H9 (cell line): ENCODE results near the gene ZBTB25. TPM values are rescaled to one million over a fixed set of nuclear protein-coding genes. Genes with fewer than 3 reads are reported as not detected.

Experiments used
- DNase-seq: peaks from one replicate; pipeline ENCODE4 v3.0.0-alpha.2; 2017
- H2AFZ ChIP-seq: one replicate; pipeline ENCODE4 v1.6.1; 2013; ENCODE audit warnings: mild to moderate bottlenecking, low read length, control low read depth, moderate library complexity
- H2AK5ac ChIP-seq: 2 replicates; pipeline ENCODE4 v1.6.1; 2013; ENCODE audit warnings: low read length, control low read depth, mixed read lengths; ENCODE audit not compliant: insufficient read length
- H2BK120ac ChIP-seq: one replicate; pipeline ENCODE4 v1.6.1; 2013; ENCODE audit warnings: low read depth, mild to moderate bottlenecking, low read length, control low read depth, inconsistent platforms; ENCODE audit not compliant: poor library complexity, severe bottlenecking
- H2BK12ac ChIP-seq: 2 replicates; pipeline ENCODE4 v1.6.1; 2013; ENCODE audit warnings: low read length, control low read depth, mixed read lengths, low read depth; ENCODE audit not compliant: insufficient read length
- H2BK15ac ChIP-seq: 2 replicates; pipeline ENCODE4 v1.6.1; 2013; ENCODE audit warnings: low read depth, low read length, control low read depth
- H2BK20ac ChIP-seq: one replicate; pipeline ENCODE4 v1.6.1; 2013; ENCODE audit warnings: low read depth, mild to moderate bottlenecking, low read length, control low read depth, inconsistent platforms; ENCODE audit not compliant: poor library complexity, severe bottlenecking
- H2BK5ac ChIP-seq: 2 replicates; pipeline ENCODE4 v1.6.1; 2013; ENCODE audit warnings: low read length, control low read depth, mixed read lengths; ENCODE audit not compliant: insufficient read length
- H3K14ac ChIP-seq: 2 replicates; pipeline ENCODE4 v1.6.1; 2013; ENCODE audit warnings: low read length, control low read depth; ENCODE audit not compliant: insufficient read depth
- H3K18ac ChIP-seq: 2 replicates; pipeline ENCODE4 v1.6.1; 2013; ENCODE audit warnings: low read depth, mild to moderate bottlenecking, mixed read lengths, low read length, control low read depth; ENCODE audit not compliant: insufficient read length
- H3K23ac ChIP-seq: 2 replicates; pipeline ENCODE4 v1.6.1; 2013; ENCODE audit warnings: low read length, control low read depth, mixed read lengths, low read depth; ENCODE audit not compliant: insufficient read length
- H3K23me2 ChIP-seq: 2 replicates; pipeline ENCODE4 v1.6.1; 2013; ENCODE audit warnings: low read depth, mild to moderate bottlenecking, mixed read lengths, low read length, control low read depth; ENCODE audit not compliant: insufficient read length, poor library complexity, severe bottlenecking
- H3K27ac ChIP-seq: 2 replicates; pipeline ENCODE4 v1.5.1; 2013; ENCODE audit warnings: low read length, control low read depth, mixed read lengths, low read depth; ENCODE audit not compliant: insufficient read length
- H3K27me3 ChIP-seq: 2 replicates; pipeline ENCODE4 v1.6.1; 2013; ENCODE audit warnings: low read length, control low read depth, inconsistent platforms; ENCODE audit not compliant: insufficient read depth
- H3K4ac ChIP-seq: 2 replicates; pipeline ENCODE4 v1.6.1; 2013; ENCODE audit warnings: low read depth, mild to moderate bottlenecking, control low read depth, inconsistent platforms, low read length, moderate library complexity
- H3K4me1 ChIP-seq: 2 replicates; pipeline ENCODE4 v1.6.1; 2013; ENCODE audit warnings: low read length, control low read depth, inconsistent platforms; ENCODE audit not compliant: insufficient read depth
- H3K4me2 ChIP-seq: 2 replicates; pipeline ENCODE4 v1.6.1; 2013; ENCODE audit warnings: low read length, control low read depth, mixed read lengths; ENCODE audit not compliant: insufficient read length, insufficient read depth
- H3K56ac ChIP-seq: 2 replicates; pipeline ENCODE4 v1.6.1; 2013; ENCODE audit warnings: low read depth, mild to moderate bottlenecking, mixed read lengths, low read length, control low read depth; ENCODE audit not compliant: insufficient read length
- H3K79me1 ChIP-seq: 2 replicates; pipeline ENCODE4 v1.6.1; 2013; ENCODE audit warnings: low read depth, mild to moderate bottlenecking, moderate library complexity, low read length, control low read depth, inconsistent platforms; ENCODE audit not compliant: insufficient read depth, poor library complexity, severe bottlenecking
- H3K79me2 ChIP-seq: 2 replicates; pipeline ENCODE4 v1.6.1; 2013; ENCODE audit warnings: low read length, control low read depth, inconsistent platforms; ENCODE audit not compliant: insufficient read depth
- H3K9ac ChIP-seq: 2 replicates; pipeline ENCODE4 v1.6.1; 2013; ENCODE audit warnings: low read length, control low read depth, mixed read lengths; ENCODE audit not compliant: insufficient read length; ENCODE audit errors: extremely low read depth
- H3K9me3 ChIP-seq: one replicate; pipeline ENCODE4 v1.6.1; 2013; ENCODE audit warnings: low read depth, low read length, inconsistent platforms; ENCODE audit not compliant: control insufficient read depth
- H3T11ph ChIP-seq: one replicate; pipeline ENCODE4 v1.6.1; 2013; ENCODE audit warnings: mild to moderate bottlenecking, low read length, control low read depth, inconsistent platforms
- H4K20me1 ChIP-seq: one replicate; pipeline ENCODE4 v1.6.1; 2013; ENCODE audit not compliant: control insufficient read depth, insufficient read length, insufficient read depth
- H4K5ac ChIP-seq: 2 replicates; pipeline ENCODE4 v1.6.1; 2013; ENCODE audit warnings: low read depth, mild to moderate bottlenecking, mixed read lengths, low read length, control low read depth; ENCODE audit not compliant: insufficient read length
- H4K8ac ChIP-seq: replicated peaks from 2 replicates; pipeline ENCODE4 v1.6.1; 2013; ENCODE audit warnings: low read length, control low read depth, mixed read lengths, low read depth; ENCODE audit not compliant: insufficient read length
- H4K91ac ChIP-seq: 2 replicates; pipeline ENCODE4 v1.6.1; 2013; ENCODE audit warnings: low read depth, mild to moderate bottlenecking, moderate library complexity, mixed read lengths, low read length, control low read depth; ENCODE audit not compliant: insufficient read length
- H3K27ac Mint-ChIP-seq, 3 experiments: 2 replicates in 2 of 3; 3 replicates in 1 of 3; pipeline ENCODE4 v1.8.0; 2020 to 2021; ENCODE audit warnings: mixed read lengths in 3 of 3, mild to moderate bottlenecking in 1 of 3, moderate library complexity in 1 of 3
- H3K27me3 Mint-ChIP-seq: 2 replicates; pipeline ENCODE4 v1.8.0; 2021; ENCODE audit warnings: low read depth, mild to moderate bottlenecking, moderate library complexity, mixed read lengths
- H3K36me3 Mint-ChIP-seq, 3 experiments: 2 replicates in 2 of 3; 3 replicates in 1 of 3; pipeline ENCODE4 v1.8.0; 2020 to 2021; ENCODE audit warnings: low read depth in 3 of 3, mixed read lengths in 3 of 3; ENCODE audit not compliant: insufficient read depth in 1 of 3
- H3K4me1 Mint-ChIP-seq, 2 experiments: 2 replicates each; pipeline ENCODE4 v1.8.0; 2020; ENCODE audit warnings: mixed read lengths in 2 of 2
- H3K4me3 Mint-ChIP-seq, 2 experiments: 2 replicates in 1 of 2; 3 replicates in 1 of 2; pipeline ENCODE4 v1.8.0; 2020 to 2021; ENCODE audit warnings: mild to moderate bottlenecking in 2 of 2, mixed read lengths in 2 of 2, moderate library complexity in 1 of 2
- H3K9me3 Mint-ChIP-seq, 2 experiments: 2 replicates in 1 of 2; 3 replicates in 1 of 2; pipeline ENCODE4 v1.8.0; 2020; ENCODE audit warnings: mild to moderate bottlenecking in 2 of 2, mixed read lengths in 2 of 2, moderate library complexity in 1 of 2
- WGBS: extraction: QIAGEN DNeasy Blood & Tissue Kit; methylation state at CpG from one replicate; pipeline ENCODE4 v1.1.7; 2013; ENCODE audit warnings: missing lambda C conversion rate, low lambda C conversion rate, mixed read lengths; ENCODE audit not compliant: insufficient read length; ENCODE audit errors: extremely low coverage; 5-methylcytosine and 5-hydroxymethylcytosine counted together
- total RNA-seq: library from RNA; stranded (reverse); gene quantifications from 2 replicates; pipeline ENCODE4 v1.2.1, GENCODE V29; 2021
- TF ChIP-seq, protein P1 (sequence below): fragments of 200-600 bp; sonication (generic); conservative IDR thresholded peaks from 3 replicates; pipeline ENCODE4 v1.8.0; 2021; ENCODE audit warnings: antibody characterized with exemption, mild to moderate bottlenecking

The ZBTB25 gene
- total RNA-seq, 1 experiment from 2014 or later: 8.2 TPM

DNA sequence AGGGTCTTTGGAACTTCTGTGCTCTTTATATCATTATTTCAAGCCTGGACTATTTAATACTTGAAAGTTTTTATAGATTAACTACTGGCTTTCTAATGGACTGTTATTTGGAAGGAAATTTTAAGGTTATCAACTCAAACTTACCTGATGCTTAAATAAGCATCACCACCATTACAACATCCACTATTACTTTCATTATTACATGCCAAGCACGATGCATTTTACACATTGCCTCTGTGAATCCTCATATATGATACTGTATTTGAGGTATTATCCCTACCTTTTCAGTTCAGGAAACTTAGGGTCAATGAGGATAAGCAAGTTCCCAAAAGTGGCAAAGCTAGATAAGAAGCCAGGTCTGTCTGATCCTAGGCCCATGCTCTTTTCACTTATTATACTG is 13.3 kb upstream of the ZBTB25 start:
- DNase-seq: no peak
- Histone ChIP-seq H3T11ph (no peak overlapping the region), H2AK5ac (no peak overlapping the region), H3K79me1 (peaks cover 3% of the 10 kb centered on the region), H3K23ac (no peak overlapping the region), H3K4me1 (no peaks in the 10 kb centered on the region), H3K56ac (no peak overlapping the region), H2BK5ac (no peak overlapping the region), H3K27me3 (no peaks in the 10 kb centered on the region), H2AFZ (no peak overlapping the region), H4K20me1 (no peaks in the 10 kb centered on the region), H2BK12ac (no peak overlapping the region), H4K5ac (no peak overlapping the region), H3K4ac (no peak overlapping the region), H3K79me2 (peaks cover 14% of the 10 kb centered on the region; the same call in 1 of the 2 replicates), H3K18ac (no peak overlapping the region), H4K91ac (no peak overlapping the region), H2BK15ac (no peak overlapping the region), H4K8ac (no peak overlapping the region), H3K23me2 (no peaks in the 10 kb centered on the region), H3K14ac (no peak overlapping the region), H2BK120ac (no peak overlapping the region), H2BK20ac (no peak overlapping the region), H3K27ac (no peak overlapping the region), H3K4me2 (no peak overlapping the region), H3K9me3 (no peaks in the 10 kb centered on the region), H3K9ac (no peak overlapping the region)
- H3K36me3 Mint-ChIP-seq: peaks cover 0 to 2% (median 0%) of the 10 kb centered on the region in 3 experiments; a peak in 2 of 7 replicates
- TF ChIP-seq, protein P1, sequence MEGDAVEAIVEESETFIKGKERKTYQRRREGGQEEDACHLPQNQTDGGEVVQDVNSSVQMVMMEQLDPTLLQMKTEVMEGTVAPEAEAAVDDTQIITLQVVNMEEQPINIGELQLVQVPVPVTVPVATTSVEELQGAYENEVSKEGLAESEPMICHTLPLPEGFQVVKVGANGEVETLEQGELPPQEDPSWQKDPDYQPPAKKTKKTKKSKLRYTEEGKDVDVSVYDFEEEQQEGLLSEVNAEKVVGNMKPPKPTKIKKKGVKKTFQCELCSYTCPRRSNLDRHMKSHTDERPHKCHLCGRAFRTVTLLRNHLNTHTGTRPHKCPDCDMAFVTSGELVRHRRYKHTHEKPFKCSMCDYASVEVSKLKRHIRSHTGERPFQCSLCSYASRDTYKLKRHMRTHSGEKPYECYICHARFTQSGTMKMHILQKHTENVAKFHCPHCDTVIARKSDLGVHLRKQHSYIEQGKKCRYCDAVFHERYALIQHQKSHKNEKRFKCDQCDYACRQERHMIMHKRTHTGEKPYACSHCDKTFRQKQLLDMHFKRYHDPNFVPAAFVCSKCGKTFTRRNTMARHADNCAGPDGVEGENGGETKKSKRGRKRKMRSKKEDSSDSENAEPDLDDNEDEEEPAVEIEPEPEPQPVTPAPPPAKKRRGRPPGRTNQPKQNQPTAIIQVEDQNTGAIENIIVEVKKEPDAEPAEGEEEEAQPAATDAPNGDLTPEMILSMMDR: no peak
- H3K4me1 Mint-ChIP-seq: no peaks in the 10 kb centered on the region
- no peak overlapping the region for H3K4me3 Mint-ChIP-seq
- no peaks in the 10 kb centered on the region for H3K9me3 Mint-ChIP-seq
- H3K27me3 Mint-ChIP-seq: no peaks in the 10 kb centered on the region
- WGBS: no CpG with 5 or more reads among the region's 1 CpG
- H3K27ac Mint-ChIP-seq: no peak overlapping the region
